SIG-M5 treated with dmso at 0.1 percent for 504 hours (cell line): ENCODE measurements around the gene NBPF1.
A peak's percentile ranks its signal among the peaks of the same experiment; 100 is the strongest.
"Not testable (repeated sequence)": the region's sequence is repeated elsewhere in the genome, so short reads cannot be mapped to it uniquely, and the experiment has no call there.

Experiments used
- DNase-seq: peaks from one replicate; lab custom pipeline; 2025; ENCODE audit not compliant: unreplicated experiment; lab: John Stamatoyannopoulos, UW

Gene NBPF1

GRCh38 chr1:16557034-16557433, 56.3 kb downstream of the NBPF1 start:
- DNase-seq, result not testable (repeated sequence)

DNA sequence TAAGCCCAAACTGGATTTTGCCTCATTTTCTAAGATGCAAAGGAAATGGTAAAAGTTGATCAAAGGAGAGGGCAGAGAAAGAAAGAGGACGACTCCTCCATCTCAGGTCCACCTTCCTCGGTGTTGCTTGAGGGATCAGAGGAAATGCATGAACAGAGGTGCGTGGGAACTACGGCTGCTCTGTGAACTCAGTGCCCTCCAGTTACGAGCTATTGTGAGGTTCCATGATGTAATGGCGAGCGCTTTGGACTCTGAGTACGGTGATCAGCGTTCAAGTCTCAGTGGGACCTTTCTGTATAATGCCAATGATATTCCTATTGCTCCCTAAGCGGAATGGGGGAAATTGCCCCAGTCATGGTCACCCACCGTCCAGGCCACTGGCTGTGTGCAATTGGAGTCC, 60.1 kb downstream of the NBPF1 start:
- not testable (repeated sequence) for DNase-seq

GRCh38 chr1:16550212-16550918, 63.0 kb downstream of the NBPF1 start:
- not testable (repeated sequence) for DNase-seq

GRCh38 chr1:16549545-16549944, 63.8 kb downstream of the NBPF1 start:
- not testable (repeated sequence) for DNase-seq

- DNase-seq, result not testable (repeated sequence)
Observed at GRCh38 chr1:16547502-16548241, 65.7 kb downstream of the NBPF1 start.

DNA sequence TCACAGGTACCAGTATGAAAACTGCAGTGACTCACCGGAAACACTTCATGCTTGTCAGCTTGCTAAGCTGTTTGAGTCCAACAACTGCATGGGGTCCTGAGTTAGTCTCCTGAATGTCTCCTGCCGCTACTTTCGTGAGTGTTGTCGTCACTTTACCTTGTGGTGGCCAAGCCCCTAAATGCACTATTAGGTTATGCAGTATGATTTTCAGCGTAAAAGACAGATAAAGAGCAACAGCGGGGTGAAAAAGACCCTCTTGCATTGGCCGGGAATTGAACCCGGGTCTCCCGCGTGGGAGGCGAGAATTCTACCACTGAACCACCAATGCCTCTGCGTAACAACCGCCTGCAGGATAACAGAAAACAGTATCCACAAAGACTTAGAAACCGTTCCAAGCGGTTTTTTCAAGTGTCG, 67.7 kb downstream of the NBPF1 start:
- DNase-seq, result not testable (repeated sequence)

DNA sequence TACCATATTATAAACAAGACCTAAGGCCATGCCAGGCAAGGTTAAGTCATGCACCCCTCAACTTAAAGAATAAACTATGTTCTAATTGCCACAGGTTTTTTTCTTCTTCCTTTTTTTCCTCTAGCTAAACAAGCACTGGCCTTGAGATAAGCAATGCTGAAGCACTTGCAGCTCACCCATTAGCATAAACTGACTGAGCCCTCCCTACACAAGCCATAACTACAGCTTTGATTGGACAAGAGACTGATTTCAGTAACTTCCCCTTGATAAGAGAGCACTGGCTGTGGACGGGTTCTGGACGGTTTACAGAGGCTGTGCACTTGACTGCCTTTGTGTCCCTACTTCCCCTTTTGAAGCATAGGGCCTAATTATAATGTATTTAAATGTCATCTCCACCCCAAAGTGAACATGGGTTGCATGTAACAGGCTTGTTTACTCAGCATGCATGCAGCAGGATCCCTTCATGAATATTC, 72.9 kb downstream of the NBPF1 start:
- DNase-seq, result peak; percentile 69

GRCh38 chr1:16537528-16537927, 75.8 kb downstream of the NBPF1 start:
- not testable (repeated sequence) for DNase-seq

GRCh38 chr1:16536796-16537195, 76.6 kb downstream of the NBPF1 start:
- not testable (repeated sequence) for DNase-seq

- DNase-seq, result not testable (repeated sequence)
Observed at GRCh38 chr1:16535898-16536297, 77.5 kb downstream of the NBPF1 start.

DNA sequence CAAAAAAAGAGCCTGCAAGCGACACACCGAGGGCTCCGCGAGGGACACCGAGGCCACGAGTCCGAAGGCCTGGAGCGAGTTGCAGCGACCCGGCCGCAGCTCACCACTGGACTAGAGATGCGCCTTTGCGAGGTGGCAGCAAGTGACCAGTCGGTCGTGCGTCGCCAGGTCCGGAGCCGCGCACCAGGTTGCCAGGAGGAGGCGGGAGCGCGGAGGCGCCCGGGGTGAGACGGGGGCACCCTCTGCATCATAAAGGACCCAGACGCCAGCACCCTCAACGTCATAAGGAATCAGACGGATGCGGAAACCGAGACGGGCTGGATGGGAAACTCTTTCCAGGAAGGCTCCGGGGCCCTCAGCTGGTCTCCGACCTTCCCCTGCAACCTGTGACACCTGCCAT, 77.9 kb downstream of the NBPF1 start:
- DNase-seq, result not testable (repeated sequence)

DNA sequence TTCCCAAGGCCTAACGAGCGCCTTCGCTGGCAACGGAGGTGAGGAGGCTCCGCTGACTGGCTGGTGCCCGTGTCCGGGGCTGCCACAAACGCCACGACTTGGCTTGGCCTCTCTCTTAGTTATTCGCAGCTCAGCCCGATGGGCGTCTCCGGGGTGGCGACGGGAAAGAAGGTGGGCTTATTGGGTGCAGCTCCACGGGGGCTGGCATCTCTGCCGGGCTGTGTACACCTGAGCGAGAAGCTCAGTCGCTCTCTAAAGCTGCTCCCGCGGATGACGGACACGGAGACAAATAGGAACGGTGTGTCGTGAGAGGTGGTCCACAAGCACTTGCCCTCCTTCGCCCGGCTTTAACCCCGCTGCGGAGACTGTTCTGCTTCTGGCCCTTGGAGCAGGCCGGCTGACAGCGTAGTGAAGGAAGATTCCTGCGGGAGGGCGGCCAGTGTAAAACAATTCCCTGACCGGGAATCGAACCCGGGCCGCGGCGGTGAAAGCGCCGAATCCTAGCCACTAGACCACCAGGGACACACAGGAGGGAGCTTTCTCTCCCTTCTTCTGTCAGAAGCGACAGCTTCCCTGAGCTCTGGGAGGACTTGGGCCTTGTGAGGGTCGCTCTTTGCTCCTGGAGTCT, 78.4 kb downstream of the NBPF1 start:
- not testable (repeated sequence) for DNase-seq

GRCh38 chr1:16534239-16534828, 79.0 kb downstream of the NBPF1 start:
- not testable (repeated sequence) for DNase-seq

GRCh38 chr1:16532235-16532991, 81.0 kb downstream of the NBPF1 start:
- DNase-seq, result not testable (repeated sequence)

DNA sequence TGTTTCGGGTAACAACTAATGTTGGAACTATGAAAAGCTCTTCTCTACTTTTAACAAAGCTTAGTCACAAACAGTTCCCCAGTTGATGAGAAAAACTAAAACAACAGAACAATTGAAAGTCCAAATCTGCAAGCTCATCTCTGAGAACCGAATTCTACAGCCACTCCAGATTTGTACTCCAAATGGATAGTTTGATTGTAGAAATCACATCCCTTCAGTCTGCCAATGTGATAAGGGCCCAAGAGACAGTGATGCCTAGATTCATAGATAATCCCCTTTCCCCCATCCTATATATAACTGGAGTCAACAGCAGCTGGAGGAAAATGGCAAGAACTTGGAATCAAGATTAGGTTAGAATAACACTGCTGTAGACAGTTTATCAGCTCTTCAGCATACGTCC, 85.0 kb downstream of the NBPF1 start:
- DNase-seq, result not testable (repeated sequence)

GRCh38 chr1:16525769-16526168, 87.6 kb downstream of the NBPF1 start:
- DNase-seq, result not testable (repeated sequence)

DNA sequence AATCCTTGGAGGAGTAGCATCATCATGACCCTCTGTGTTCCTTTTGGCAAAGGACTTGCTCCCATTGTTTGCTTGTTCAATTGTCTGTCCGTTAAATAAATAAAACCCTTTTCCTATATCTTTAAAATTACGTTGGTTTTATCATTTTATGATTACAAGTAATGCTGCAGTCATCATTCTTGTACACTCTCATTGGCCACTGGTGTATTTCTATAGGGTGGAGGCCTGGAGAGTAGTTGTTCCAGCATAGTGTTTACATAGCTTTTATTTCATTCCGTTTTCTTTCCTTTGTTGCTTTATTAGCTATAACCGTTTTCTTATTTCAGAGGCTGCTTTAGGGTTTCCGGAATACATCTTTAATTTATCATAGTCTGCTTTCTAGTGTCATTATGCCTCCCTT, 91.7 kb downstream of the NBPF1 start:
- not testable (repeated sequence) for DNase-seq

GRCh38 chr1:16521288-16521583, 92.1 kb downstream of the NBPF1 start:
- DNase-seq, result no peak

DNA sequence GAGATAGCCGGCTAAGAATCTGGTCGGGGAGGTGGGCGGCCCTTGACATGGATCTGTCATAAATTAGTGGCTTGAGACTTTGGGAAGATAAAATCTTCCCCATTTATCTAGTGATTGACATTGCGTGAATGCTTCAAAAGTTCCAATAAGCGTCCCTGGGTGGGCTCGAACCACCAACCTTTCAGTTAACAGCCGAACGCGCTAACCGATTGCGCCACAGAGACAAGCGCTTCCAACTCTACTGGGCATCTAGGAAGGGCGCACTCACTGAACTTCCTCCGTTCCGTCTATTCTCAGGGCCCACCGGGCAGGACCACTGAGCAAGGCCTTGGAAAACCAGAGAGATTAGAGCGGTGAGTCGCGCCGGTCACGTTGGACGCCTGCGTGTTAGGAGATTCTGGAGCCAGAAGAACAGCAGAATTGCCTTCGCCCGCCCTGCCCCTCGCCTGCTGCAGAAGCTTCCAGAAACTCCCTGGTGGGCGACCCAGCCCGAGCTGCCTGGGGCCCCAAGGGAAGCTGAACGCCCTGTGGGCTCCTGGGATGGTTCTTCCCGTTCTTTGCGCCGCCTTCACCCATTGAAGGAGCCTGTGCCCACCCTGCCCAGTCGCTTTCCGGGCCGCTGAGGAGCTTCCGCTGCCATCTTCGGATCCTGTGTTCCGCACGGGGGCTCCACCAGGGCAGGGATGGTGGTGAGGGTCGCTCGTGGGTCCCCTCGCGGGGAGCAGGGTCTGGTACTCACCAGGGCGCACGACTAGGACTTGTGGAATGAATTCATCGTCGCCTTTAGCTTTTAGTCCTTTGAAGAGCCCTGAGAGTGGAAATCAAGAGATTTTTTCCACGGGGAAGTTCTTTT, 92.7 kb downstream of the NBPF1 start:
- DNase-seq, result not testable (repeated sequence)
